NCI-H2196 (cell line): ENCODE results near the gene BSN.

Experiments used
- DNase-seq: peaks from one replicate; lab custom pipeline; 2025; ENCODE audit not compliant: unreplicated experiment; lab: John Stamatoyannopoulos, UW

The BSN gene

DNA sequence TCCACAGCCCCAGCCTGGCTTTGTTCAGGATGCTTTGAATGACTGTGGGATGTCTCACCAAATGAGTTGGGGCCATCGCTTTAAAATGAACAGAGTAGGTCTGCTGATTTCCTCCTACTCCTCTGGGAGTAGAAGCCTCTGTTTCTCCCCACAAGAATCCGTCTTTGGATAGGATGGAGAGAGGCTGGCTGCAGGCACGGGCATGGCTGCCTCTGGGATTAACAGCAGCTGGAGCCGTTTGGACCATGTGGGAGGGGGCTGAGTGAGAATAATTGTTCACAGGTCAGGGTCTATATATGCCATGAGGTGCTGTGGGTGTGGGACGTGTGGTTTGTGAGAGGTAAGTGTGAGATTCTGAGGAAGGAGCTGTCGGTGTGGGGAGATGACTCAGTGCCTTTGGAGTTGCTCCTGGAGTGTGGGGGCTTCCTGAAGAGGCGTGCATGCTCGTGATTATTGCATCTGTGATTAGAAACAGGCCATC is 71.9 kb downstream of the BSN start:
- DNase-seq: no peak

DNA sequence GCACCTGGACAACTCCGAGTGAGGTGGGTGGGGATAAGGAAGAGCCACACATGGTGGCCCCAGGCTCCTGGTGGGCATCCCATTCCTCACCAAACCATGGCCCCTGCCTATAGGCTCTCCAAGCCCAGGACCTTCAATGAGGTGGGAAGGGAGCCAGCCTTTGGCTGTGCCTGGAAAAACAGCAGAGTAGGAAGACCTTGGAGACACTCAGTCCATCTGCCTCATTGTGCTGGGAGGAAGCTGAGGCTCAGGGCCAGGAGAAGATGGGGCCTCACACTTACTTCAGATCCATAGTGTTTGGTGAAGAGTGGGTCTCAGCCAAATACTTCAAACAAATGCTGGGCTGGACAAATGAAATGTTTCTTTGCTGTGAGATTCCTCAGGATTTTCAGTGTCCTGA is 72.5 kb downstream of the BSN start:
- no peak for DNase-seq

DNA sequence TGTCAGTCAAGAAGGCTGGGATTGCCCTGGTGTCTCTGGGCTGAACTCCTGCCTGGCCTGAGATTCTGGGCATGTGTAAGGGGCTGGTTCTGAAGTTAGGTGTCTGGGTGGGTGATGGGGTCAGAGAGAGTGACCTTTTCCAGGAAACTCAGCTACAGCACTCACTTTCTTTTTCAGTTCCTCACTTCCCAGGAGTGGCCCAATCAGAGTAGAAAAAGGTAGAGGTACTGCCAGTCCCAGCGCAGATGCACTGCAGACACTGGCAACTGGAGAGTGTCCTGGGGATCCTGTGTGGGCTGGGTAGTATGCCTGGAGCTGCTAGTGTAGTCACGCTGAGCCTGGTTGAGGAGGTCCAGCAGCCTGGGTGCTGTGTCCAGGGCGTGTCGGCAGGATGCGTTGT is 73.4 kb downstream of the BSN start:
- DNase-seq: no peak

DNA sequence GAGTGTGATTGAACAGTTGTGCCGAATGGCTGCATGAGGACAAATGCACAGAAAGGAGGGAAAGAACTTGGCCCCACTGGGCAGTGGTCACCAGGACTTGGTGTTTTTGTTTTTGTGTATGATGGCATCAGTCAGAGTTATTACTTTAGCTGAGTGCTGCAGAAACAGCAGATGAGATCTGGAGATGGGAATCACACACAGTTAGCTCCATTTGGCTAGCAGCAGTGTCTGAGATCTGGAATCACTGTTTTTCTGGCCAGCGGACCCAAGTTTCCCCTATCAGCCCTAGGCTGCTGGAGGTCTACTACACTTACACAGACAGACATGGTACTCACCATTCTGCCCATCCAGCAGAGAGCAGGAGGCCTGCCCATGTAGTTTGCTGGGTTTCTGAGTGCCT is 74.0 kb downstream of the BSN start:
- no peak for DNase-seq

DNA sequence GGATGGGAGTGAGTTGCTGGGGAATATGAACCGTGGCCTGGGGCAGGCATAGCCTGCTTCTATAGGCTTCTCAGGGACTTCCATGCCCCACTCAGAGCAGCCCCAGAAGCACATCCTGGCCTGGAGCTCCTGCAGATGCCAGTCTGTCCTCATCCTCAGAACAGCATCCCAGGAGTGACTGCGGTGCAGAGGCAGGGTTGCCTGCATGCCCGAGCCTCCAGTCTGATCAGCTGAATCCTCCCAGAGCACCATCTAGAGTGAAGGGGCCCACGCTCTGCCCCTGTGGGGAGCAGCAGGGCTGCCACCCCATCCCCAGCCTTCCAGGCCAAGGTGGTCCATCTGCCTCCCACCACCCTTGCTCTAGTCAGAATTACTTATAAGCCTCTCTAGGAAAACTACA is 75.2 kb downstream of the BSN start:
- no peak for DNase-seq

DNA sequence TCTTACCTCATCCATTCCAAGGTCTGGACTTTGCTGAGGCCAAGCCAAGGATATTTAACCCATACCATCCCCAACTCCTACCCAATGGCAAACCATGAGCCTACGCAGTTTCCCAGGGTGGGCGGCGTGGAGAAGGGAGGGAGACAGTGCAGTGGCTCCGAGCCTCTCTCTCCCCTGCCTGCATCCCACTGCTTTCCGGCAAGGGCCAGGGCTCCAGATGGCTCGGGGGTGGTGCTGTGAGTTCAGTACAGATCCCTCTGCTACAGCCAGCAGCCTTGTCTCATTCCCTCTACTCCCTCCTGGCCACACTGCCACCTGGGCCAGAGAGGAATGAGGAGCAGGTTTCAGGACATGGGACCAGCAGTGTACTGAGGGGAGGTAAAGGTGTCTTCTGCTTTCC is 75.6 kb downstream of the BSN start:
- no peak for DNase-seq

DNA sequence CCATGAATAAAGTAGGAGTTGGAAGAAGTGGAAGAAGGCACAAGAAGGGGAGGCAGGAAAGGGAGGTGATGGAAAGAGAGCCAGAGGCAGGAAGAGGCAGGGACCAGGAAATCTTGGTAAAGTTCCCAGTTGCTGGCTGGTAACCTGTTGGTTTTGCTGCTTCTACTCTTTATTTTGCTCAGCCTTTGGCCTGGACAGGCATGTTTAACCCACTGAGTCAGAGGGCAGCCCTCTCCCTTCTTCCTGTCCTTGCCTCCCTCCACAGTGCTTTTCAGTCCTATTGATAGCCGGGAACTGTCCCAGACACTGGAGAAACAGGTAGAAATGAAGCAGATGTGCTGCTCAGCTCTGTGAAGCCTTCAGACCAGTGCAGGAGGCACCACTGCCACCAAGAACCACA is 76.5 kb downstream of the BSN start:
- no peak for DNase-seq

DNA sequence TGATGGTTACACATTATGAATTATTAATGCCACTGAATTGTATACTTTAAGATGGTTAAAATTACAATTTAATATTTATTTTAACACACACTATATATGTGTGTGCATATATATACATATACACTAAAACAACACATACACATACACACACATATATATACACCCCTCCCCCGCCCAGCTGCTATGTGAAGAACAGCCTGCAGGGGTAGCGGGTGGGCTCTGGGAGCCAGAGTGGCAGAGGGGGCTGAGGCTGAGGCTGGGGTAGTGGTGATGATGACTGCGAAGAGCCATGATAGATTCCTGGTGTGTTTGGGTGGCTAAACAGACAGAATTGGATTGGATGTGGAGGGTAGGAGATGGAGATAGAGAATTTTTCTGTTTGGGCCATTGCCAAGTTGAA is 80.5 kb downstream of the BSN start:
- DNase-seq: no peak

DNA sequence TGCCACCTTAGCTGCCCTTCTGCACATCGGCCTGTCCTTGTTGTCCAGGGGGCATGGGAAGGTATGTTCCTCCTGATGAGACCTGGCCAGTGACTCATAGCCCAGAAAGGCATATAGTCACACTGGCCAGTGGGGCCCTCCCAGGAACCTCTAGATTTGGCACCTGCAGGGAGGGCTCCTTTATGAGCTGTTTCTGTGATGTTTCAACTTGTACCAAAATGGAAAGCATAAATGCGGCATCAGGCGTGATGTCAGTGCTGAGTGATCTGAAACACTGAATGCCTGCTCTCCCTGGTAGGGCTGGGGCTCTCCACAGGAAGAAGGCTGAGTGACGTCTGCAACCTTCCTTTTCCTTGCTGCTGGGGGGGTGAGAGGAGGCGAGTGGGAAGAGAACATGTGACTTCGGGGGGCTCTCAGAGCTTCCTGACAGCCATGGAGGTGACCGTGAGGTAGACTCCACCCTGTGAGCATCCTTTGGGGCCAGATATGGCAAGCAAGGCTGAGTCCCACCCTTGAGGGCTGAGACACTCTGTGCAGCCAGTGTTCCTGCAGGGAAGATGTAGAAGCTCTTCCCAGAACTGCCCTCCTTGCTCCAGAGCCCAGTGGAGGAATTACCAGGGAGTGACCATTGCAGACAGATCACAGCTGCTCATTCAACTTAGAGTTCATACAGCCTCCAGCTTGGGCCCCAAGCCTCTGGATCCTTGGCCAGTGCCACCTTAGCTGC is 82.8 kb downstream of the BSN start:
- DNase-seq: no peak

DNA sequence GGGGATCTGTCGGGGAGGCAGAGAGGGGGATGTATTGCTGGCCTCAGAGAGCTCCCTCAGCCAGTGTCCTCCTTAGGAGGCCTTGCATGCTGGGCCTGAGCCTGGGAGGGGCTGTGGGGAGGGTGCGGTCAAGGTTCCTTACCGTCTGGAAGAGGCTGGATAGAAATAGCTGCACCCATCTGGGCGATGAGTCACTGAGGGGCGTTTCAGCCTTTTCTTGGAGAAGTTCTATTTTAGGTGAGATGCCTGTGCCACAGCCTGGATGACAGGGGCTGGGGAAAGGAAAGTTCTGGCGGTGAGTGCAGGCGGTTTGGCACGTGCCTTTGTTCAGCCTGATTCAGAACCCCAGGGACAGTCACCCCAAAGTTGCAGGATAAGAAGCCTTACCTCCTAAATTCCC is 84.2 kb downstream of the BSN start:
- no peak for DNase-seq

DNA sequence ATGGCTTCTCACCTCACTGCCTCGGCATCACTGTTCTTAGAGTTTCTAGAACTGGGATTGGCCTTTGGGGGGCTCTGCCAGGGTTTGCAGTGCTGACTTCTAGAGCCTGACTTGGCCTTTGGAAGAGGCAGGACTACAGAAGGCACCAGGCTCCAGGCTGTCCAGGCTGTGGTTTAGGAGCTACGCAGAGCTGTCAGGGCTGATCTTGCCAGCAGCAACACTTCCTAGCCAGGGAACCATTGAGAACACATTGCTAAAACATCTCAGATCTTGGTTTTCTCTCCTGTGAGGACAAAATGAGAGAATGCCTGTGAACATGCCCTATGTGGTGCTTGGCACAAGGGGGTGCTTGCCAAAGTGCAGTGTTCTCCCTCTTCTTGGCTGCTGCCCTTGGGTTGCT is 85.3 kb downstream of the BSN start:
- no peak for DNase-seq

DNA sequence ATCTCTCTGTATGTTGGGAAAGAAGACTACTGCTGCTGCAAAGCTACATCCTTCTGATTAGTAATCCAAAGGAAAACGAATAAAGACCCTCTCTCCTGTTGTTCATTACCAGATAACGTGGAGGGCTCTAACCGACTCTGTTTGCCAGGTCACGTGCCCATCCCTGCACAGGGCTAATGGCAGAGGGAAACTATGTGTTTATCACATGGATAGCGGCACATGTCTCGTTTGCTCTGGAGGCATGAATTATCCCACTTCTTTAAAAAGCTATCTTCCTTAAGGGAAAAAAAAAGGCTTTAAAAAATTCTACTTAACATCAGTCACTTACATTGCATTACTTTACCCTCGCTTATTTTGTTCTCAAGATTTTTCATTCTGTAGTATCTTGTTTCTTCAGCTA is 87.0 kb downstream of the BSN start:
- no peak for DNase-seq

DNA sequence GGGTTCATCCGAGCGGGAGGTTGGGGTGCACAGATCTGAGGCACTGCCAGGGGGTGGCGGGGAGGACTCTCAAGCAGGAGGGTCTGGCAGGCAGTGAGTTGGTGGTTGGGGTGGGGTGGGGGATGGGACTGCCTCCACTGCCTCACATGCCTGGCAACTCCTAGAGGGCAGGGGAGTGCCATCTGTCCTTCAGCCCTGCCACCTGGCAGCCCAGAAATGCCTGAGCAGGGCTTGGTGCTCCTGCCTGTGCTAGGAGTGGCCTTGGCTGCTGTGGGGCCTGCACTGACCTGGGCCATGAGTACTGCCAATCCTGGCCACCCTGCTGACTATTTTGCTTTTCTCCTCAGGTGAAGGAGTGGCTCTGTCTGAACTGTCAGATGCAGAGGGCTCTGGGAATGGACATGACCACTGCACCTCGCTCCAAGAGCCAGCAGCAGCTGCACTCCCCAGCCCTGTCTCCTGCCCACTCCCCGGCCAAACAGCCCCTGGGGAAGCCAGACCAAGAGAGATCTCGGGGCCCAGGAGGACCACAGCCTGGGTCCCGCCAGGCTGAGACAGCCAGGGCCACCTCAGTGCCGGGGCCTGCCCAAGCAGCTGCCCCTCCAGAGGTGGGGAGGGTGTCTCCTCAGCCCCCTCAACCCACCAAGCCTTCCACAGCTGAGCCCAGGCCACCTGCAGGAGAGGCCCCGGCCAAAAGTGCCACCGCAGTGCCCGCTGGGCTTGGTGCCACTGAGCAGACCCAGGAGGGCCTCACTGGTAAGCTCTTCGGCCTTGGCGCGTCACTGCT is 87.8 kb downstream of the BSN start:
- DNase-seq: no peak

DNA sequence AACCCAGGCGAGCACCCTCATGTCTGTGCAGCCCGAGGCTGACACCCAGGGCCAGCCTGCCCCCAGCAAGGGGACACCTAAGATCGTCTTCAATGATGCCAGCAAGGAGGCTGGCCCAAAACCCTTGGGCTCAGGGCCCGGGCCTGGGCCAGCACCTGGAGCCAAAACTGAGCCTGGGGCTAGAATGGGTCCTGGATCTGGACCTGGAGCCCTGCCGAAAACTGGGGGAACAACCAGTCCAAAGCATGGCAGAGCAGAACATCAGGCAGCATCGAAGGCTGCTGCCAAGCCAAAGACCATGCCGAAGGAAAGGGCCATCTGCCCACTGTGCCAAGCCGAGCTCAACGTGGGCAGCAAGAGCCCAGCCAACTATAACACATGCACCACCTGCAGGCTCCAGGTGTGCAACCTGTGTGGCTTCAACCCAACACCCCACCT is 88.5 kb downstream of the BSN start:
- DNase-seq: no peak

DNA sequence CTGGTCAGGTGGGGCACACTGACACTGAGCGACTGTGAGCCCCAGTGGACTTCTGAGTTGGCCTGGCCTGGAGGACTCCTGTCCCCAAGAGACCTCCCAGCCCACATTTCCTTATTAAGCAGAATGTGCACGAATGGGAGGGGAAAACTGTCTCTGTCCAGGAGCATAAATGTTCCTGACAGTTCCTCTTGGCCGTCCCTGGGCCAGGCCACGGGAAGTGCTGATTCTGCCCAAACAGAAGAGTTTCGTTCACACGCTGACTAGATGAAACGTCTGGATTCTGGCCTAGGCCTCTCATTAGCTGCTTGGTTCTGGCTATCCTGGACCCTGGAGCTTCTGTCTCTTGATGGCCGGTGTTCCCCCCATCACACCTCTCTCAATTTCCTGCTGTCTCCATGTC is 90.4 kb downstream of the BSN start:
- no peak for DNase-seq

DNA sequence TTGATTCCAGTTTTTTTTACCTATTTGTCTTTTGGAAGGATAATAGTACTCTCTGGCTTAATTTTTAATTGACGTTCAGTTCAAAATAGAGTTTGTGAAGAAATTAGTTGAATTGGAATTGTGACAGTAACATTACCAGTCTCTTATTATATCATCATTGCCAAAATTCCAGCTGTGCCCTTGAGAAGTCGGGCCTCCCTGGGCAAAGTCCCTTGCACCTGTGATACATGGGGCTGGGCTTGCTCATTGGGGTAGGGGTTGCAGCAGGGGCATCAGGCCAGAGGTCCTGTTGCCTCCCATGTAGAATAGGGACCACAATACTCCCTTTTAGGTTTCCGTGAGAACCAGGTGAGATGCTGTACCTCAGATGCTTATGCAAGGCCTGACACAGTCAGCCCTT is 92.0 kb downstream of the BSN start:
- no peak for DNase-seq

DNA sequence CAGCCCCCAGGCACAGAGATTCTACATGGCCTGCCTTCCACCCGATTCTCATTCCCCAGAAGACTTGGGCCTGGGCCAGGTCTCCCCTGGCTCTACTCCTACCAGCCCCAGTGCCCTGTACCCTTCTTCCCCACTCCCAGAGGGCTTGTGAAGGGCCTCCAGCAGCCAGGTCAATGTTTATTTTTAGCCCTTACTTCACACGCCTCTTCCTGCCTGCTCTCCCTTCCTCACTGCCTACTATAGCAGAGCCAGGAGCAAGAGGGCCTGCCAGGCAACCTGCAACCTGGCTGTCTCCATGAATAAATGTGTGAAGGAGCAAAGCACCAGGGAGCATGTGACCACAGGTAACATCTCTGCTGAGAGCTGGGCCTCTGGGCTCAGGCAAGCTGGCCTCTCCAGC is 93.5 kb downstream of the BSN start:
- no peak for DNase-seq

DNA sequence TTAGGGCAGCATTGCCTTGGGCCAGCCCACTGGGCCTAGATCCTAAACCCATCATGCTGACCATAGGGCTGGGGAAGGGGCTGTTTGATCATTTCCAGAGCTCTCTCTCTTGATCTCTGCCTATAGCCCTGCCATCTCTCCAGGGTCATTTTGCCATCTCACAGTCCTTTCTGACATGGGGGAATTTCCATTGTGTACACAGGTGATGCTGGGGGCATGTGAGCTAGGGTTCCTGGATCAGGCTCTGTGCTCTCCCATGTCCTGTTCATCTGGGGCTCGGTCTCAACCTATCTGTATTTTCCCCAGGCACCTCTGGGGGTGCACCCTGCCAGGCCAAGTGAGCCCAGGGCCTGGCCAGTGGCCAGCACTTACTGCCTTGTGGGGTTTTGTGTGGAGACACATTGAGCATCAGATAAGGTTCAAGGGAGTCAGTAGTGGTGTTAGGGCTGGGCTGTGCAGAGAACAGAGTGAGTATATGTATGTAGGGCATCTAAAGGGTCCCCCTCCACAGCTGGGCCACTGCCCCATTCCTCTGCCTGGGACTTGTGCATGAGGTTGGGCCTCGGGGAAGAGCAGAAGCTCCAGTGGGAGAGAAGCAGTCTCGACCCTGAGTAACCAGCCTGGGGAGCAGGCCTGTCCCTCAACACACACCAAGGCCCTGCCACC is 94.2 kb downstream of the BSN start:
- no peak for DNase-seq

DNA sequence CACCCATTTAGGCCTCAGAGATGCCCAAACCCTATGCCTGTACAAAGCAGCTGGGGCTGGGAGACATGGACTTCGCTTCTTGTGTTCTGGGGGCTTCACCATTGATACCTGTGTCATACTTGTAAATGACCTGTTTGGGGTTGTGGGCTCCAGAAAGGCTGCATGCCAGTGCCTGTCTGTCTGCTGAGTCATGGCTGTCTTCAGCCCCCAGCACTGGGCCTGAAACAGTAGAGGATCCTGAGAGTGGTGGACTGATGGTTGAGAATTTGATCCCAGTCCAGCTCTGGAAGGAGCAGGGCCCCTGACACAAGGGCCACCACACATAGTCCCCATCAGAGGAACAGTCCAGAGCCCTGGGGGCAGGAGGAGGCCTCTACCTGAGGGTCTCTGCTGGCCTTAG is 95.3 kb downstream of the BSN start:
- DNase-seq: no peak

DNA sequence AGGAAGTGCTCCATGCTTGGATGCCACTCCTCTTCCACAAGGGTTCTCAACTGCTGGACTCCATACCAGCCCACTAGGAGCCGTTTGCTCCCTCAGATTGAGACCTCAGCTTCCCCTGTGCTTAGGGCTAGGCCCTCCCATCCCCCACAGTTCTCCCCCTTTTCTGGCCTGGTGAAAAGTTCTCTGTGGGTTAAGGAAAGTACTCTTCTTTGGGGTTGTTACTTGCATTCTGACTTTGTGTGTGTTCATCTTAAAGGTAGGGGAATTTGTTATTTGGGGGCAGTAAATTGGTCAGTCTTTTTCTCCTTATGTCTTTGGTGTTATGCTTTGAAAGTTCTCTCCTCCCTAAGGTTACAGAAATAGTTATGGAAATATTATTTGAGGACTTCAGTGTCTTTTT is 95.9 kb downstream of the BSN start:
- DNase-seq: no peak

DNA sequence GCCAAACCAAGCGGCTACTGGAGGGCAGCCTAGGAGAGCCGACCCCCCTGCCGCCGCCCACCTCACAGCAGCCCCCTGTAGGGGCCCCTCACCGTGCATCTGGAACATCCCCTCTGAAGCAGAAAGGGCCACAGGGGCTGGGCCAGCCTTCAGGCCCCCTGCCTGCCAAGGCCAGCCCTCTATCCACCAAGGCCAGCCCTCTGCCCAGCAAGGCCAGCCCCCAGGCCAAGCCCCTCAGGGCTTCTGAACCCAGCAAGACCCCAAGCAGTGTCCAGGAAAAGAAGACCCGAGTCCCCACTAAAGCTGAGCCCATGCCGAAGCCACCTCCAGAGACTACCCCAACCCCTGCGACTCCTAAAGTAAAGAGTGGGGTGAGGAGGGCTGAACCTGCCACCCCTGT is 96.4 kb downstream of the BSN start:
- no peak for DNase-seq
